Transverse colon (tissue), 4 donors: ENCODE measurements around the gene AATK.

Experiments
- EP300 ChIP-seq: sonication (generic); formaldehyde crosslinking; IDR thresholded peaks from one replicate; pipeline ENCODE4 v1.6.1; 2017; ENCODE audit warnings: antibody characterized with exemption, low read depth
- POLR2A ChIP-seq: fragments of 450-650 bp; IDR thresholded peaks from one replicate; pipeline ENCODE4 v1.6.1; 2016; ENCODE audit warnings: antibody characterized with exemption, mild to moderate bottlenecking, moderate library complexity
- POLR2AphosphoS5 ChIP-seq, 3 donors: sonication (generic); formaldehyde crosslinking; IDR thresholded peaks; one replicate each; pipeline ENCODE4 v1.6.1; 2016; ENCODE audit warnings: antibody characterized with exemption in 3 of 3
- TF ChIP-seq, protein P1 (sequence below), 5 experiments: fragments of 200-600 bp in 3 of 5; fragments of 450-650 bp in 2 of 5; sonication (generic) in 3 of 5; IDR thresholded peaks; 1 replicate in 2 of 5; 2 replicates in 3 of 5; pipeline ENCODE4 v1.5.1; 2016 to 2017; ENCODE audit warnings: antibody characterized with exemption in 5 of 5, inconsistent platforms in 3 of 5, mild to moderate bottlenecking in 2 of 5, moderate library complexity in 1 of 5

DNA sequence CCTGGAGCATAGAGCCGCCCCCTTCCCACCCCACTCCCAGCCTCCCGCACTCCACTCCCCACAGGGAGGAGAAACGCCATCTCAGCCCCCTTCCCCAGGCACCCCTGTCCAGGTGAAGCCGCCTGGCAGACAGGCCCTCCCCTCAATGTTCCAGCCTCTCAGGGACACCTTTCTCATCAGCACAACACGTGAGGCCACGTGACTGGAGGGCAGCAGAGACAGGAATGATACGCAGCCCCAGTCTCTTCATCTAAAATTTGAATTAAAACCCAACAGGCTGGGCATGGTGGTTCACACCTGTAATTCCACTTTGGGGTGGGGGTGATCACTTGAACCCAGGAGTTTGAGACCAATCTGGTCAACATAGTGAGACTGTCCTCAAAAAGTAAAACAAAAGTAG is 20.2 kb upstream of the AATK start:
- TF ChIP-seq, protein P1, sequence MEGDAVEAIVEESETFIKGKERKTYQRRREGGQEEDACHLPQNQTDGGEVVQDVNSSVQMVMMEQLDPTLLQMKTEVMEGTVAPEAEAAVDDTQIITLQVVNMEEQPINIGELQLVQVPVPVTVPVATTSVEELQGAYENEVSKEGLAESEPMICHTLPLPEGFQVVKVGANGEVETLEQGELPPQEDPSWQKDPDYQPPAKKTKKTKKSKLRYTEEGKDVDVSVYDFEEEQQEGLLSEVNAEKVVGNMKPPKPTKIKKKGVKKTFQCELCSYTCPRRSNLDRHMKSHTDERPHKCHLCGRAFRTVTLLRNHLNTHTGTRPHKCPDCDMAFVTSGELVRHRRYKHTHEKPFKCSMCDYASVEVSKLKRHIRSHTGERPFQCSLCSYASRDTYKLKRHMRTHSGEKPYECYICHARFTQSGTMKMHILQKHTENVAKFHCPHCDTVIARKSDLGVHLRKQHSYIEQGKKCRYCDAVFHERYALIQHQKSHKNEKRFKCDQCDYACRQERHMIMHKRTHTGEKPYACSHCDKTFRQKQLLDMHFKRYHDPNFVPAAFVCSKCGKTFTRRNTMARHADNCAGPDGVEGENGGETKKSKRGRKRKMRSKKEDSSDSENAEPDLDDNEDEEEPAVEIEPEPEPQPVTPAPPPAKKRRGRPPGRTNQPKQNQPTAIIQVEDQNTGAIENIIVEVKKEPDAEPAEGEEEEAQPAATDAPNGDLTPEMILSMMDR (IDR thresholded peaks at IDR 0.05) = no peak
- TF ChIP-seq EP300 (no peak), POLR2AphosphoS5 (IDR thresholded peaks at IDR 0.05) (no peak), POLR2A (no peak)
